ENCODE results near the gene POMGNT1.

POMGNT1 gene

DNA sequence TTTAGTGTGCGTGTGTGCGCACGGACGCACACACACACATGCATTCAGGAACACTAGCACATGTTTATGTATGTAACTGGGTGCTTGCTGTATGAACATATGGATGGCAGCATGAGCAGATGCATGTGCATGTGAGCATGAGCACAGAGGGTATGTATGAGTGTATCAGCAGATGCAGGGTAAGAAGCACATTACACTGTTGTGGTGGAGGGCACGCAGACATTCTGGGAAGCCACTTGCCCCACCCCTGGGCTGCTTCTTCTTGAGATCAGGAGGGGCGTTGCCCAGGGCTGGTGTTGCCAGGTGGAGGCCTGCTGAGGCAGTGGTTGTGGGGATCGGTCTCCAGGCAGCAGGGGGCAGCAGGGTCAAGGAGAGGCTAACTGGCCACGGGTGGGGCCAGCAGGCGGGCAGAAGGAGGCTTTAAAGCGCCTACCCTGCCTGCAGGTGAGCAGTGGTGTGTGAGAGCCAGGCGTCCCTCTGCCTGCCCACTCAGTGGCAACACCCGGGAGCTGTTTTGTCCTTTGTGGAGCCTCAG lies 18.1 kb downstream of the POMGNT1 start:
- no peak for TF ChIP-seq CTCF (IDR thresholded peaks at IDR 0.05; ENCODE audit: insufficient read depth, low read length, missing control alignments)
- CTCF ChIA-PET = interaction anchor here (0.7 to 25.6 kb wide), 17 partner anchors 10 to 297 kb away, joined by 3 to 631 read pairs (median 4); partner anchors contain the start of gene POMGNT1
- DNase-seq (ENCODE audit: low read depth, low spot score) = no peak
- no peak overlapping the region for H3K4me3 ChIP-seq (ENCODE audit: low read depth, low read length)
- POLR2A ChIA-PET = no interaction called here

GRCh38 chr1:46179138-46180081 lies 18.8 kb downstream of the POMGNT1 start:
- CTCF ChIA-PET = interaction anchor here (0.7 to 25.6 kb wide), 11 partner anchors 9 to 199 kb away, joined by 3 to 631 read pairs (median 4); no protein-coding TSS in a partner anchor
- POLR2A ChIA-PET = no interaction called here

GRCh38 chr1:46176211-46176865 lies 21.9 kb downstream of the POMGNT1 start, which contains the start of gene P3R3URF:
P3R3URF (minus strand) TSS chr1:46176488; CDS start chr1:46176471, 17 bp downstream.
- no peak for TF ChIP-seq CTCF (IDR thresholded peaks at IDR 0.05; ENCODE audit: insufficient read depth, low read length, missing control alignments)
- DNase-seq (ENCODE audit: low read depth, low spot score) = no peak
- CTCF ChIA-PET = interaction anchor here (1.0 to 25.6 kb wide), 2 partner anchors 9 to 143 kb away, joined by 3 to 631 read pairs; no protein-coding TSS in a partner anchor
- POLR2A ChIA-PET = no interaction called here
- H3K4me3 ChIP-seq (ENCODE audit: low read depth, low read length) = no peak within 1 kb of the TSS

More at GRCh38 chr1:46179138-46180081, 18.8 kb downstream of the POMGNT1 start:
- peak; percentile 87 for TF ChIP-seq CTCF (IDR thresholded peaks at IDR 0.05; ENCODE audit: insufficient read depth, low read length, missing control alignments)
- DNase-seq (ENCODE audit: low read depth, low spot score) = peak; percentile 41
- H3K4me3 ChIP-seq (ENCODE audit: low read depth, low read length) = no peak overlapping the region

- no peak for DNase-seq (ENCODE audit: low read depth, low spot score)
- TF ChIP-seq CTCF (IDR thresholded peaks at IDR 0.05; ENCODE audit: insufficient read depth, low read length, missing control alignments) = no peak
- ChIA-PET POLR2A (interaction anchor here (0.6 kb wide), 1 partner anchor 654 kb away, joined by 3 read pairs; no protein-coding TSS in a partner anchor), CTCF (interaction anchor here (1.4 to 25.6 kb wide), 2 partner anchors 130 to 142 kb away, joined by 3 to 631 read pairs; no protein-coding TSS in a partner anchor)
- no peak overlapping the region for H3K4me3 ChIP-seq (ENCODE audit: low read depth, low read length)
These were observed 23.0 kb downstream of the POMGNT1 start for GRCh38 chr1:46175243-46175642.

GRCh38 chr1:46174448-46175231 lies 23.6 kb downstream of the POMGNT1 start, which contains the start of gene TSPAN1:
TSPAN1 (plus strand) TSS chr1:46175087; CDS start chr1:46181108, 6,021 bp downstream.
- POLR2A ChIA-PET = interaction anchor here (0.6 to 0.7 kb wide), 2 partner anchors 513 to 654 kb away, joined by 3 read pairs; no protein-coding TSS in a partner anchor
- DNase-seq (ENCODE audit: low read depth, low spot score) = no peak
- CTCF ChIA-PET = interaction anchor here (1.4 to 25.6 kb wide), 4 partner anchors 7 to 141 kb away, joined by 3 to 631 read pairs (median 26); no protein-coding TSS in a partner anchor
- no peak for TF ChIP-seq CTCF (IDR thresholded peaks at IDR 0.05; ENCODE audit: insufficient read depth, low read length, missing control alignments)
- H3K4me3 ChIP-seq (ENCODE audit: low read depth, low read length) = no peak within 1 kb of the TSS

Data from AG04449 (cell line).